K562 (cell line): ENCODE results near the gene PLD1. TPM values are rescaled to one million over a fixed set of nuclear protein-coding genes. Genes with fewer than 3 reads are reported as not detected.

ENCODE experiments used
- ATAC-seq: fragments of 200-7000 bp; cut with Tn5 transposase; 3 replicates; pipeline ENCODE4 v1.9.1; 2020; ENCODE audit warnings: moderate library complexity
- BruUV-seq: library from RNA; stranded (reverse); fragments of 400-500 nt; replicated peaks from 2 replicates; lab custom pipeline; 2021; lab: Mats Ljungman, UMichigan
- CTCF ChIA-PET: fragments of 300-600 bp; formaldehyde crosslinking; extraction: SDS; loops from one replicate; lab custom pipeline; 2021; ENCODE audit warnings: low intra/inter-chr PET ratio; lab: Yijun Ruan, JAX
- POLR2A ChIA-PET: fragments of 300-600, 350-650 bp; sonication (Branson Sonifier 250); formaldehyde crosslinking; extraction: SDS; loops from one replicate; lab custom pipeline; 2021; ENCODE audit warnings: antibody characterized with exemption, inconsistent platforms; lab: Yijun Ruan, JAX
- DNase-seq, 4 experiments: peaks; one replicate each; pipeline versions ENCODE4 v3.0.0 to v3.0.0-alpha.2; 2011 to 2018; ENCODE audit warnings: low spot score in 3 of 4, mixed read lengths in 3 of 4; ENCODE audit errors: extremely low read depth in 1 of 4
- FAIRE-seq: peaks from 2 replicates; lab custom pipeline; 2011; peaks lifted over from hg19 to GRCh38; lab: Jason Lieb, UNC
- H2AFZ ChIP-seq: 2 replicates; pipeline ENCODE4 v1.6.0; 2011; ENCODE audit warnings: low read depth, low read length, control low read depth, inconsistent platforms
- H3K27ac ChIP-seq: fragments of 200-600 bp; 3 replicates; pipeline ENCODE4 v1.8.0; 2011; ENCODE audit warnings: low read depth, mild to moderate bottlenecking, control low read depth, inconsistent platforms, low read length, moderate library complexity, mixed read lengths; ENCODE audit errors: extremely low read depth
- H3K27me3 ChIP-seq, 2 experiments: fragments of 300-600 bp in 1 of 2; 2 replicates in 1 of 2; 3 replicates in 1 of 2; pipeline versions ENCODE4 v1.6.0 to v1.8.0; 2011; ENCODE audit warnings: inconsistent platforms in 2 of 2, low read length in 2 of 2, mild to moderate bottlenecking in 1 of 2, mixed read lengths in 1 of 2, moderate library complexity in 1 of 2; ENCODE audit not compliant: control insufficient read depth in 2 of 2, insufficient read depth in 2 of 2
- H3K36me3 ChIP-seq: fragments of 300-600 bp; 3 replicates; pipeline ENCODE4 v1.8.0; 2011; ENCODE audit warnings: mild to moderate bottlenecking, low read length, inconsistent platforms; ENCODE audit not compliant: control insufficient read depth, insufficient read depth
- H3K4me1 ChIP-seq, 2 experiments: fragments of 200-600 bp in 1 of 2; replicated peaks in 1 of 2; 2 replicates in 1 of 2; 3 replicates in 1 of 2; pipeline versions ENCODE4 v1.5.1 to v1.8.0; 2011; ENCODE audit warnings: inconsistent platforms in 2 of 2, low read length in 2 of 2, mild to moderate bottlenecking in 1 of 2, mixed read lengths in 1 of 2, moderate library complexity in 1 of 2; ENCODE audit not compliant: control insufficient read depth in 2 of 2, insufficient read depth in 2 of 2
- H3K4me2 ChIP-seq: 2 replicates; pipeline ENCODE4 v1.6.1; 2011; ENCODE audit warnings: low read length, control low read depth, inconsistent platforms, mixed read lengths; ENCODE audit not compliant: insufficient read depth
- H3K4me3 ChIP-seq: fragments of 200-600 bp; sonication (generic), shearing (Covaris generic); 2 replicates; pipeline ENCODE4 v1.5.1; 2016; ENCODE audit warnings: control low read depth, inconsistent platforms
- H3K79me2 ChIP-seq: fragments of 200-600 bp; 3 replicates; pipeline ENCODE4 v1.8.0; 2011; ENCODE audit warnings: low read length, inconsistent platforms; ENCODE audit not compliant: control insufficient read depth, insufficient read depth
- H3K9ac ChIP-seq, 2 experiments: 2 replicates each; pipeline versions ENCODE4 v1.6.0 to v1.6.1; 2011; ENCODE audit warnings: low read depth in 2 of 2, low read length in 2 of 2, control low read depth in 1 of 2, inconsistent platforms in 1 of 2, mild to moderate bottlenecking in 1 of 2, mixed read lengths in 1 of 2; ENCODE audit not compliant: insufficient read depth in 1 of 2
- H3K9me1 ChIP-seq: one replicate; pipeline ENCODE4 v1.6.0; 2011; ENCODE audit warnings: inconsistent platforms, mild to moderate bottlenecking, low read length, moderate library complexity; ENCODE audit not compliant: control insufficient read depth, insufficient read depth
- H3K9me3 ChIP-seq: replicated peaks from 2 replicates; pipeline ENCODE4 v1.5.1; 2011; ENCODE audit warnings: low read depth, low read length, inconsistent platforms; ENCODE audit not compliant: control insufficient read depth, insufficient read depth
- H4K20me1 ChIP-seq: replicated peaks from 2 replicates; pipeline ENCODE4 v1.6.1; 2011; ENCODE audit warnings: low read length, inconsistent platforms, mixed read lengths; ENCODE audit not compliant: control insufficient read depth, insufficient read depth
- ELF2 ChIP-seq: fragments of 250-450 bp; sonication (Bioruptor Pico); IDR thresholded peaks from 2 replicates; pipeline ENCODE4 v1.5.0; 2021; ENCODE audit warnings: mild to moderate bottlenecking
- GABPB1 ChIP-seq: sonication (generic); formaldehyde crosslinking; IDR thresholded peaks from 2 replicates; pipeline ENCODE4 v1.8.0; 2022; ENCODE audit warnings: mild to moderate bottlenecking, missing genetic modification reagents
- MAFF ChIP-seq: IDR thresholded peaks from 2 replicates; pipeline ENCODE4 v1.6.1; 2012; ENCODE audit warnings: low read length, improper control_type of control experiment
- MBD2 ChIP-seq: sonication (generic); IDR thresholded peaks from 2 replicates; pipeline ENCODE4 v1.6.1; 2016; ENCODE audit warnings: low read depth, borderline replicate concordance
- MEF2A ChIP-seq: IDR thresholded peaks from 2 replicates; pipeline ENCODE4 v1.6.1; 2011; ENCODE audit warnings: low read depth, mild to moderate bottlenecking, low read length, moderate library complexity; ENCODE audit not compliant: control insufficient read depth
- NFYB ChIP-seq: IDR thresholded peaks from 2 replicates; pipeline ENCODE4 v1.6.1; 2011; ENCODE audit warnings: mild to moderate bottlenecking, moderate library complexity; ENCODE audit not compliant: insufficient read length; ENCODE audit errors: extremely low read depth
- PPARD ChIP-seq: fragments of 250-450 bp; sonication (Bioruptor Pico); IDR thresholded peaks from 2 replicates; pipeline ENCODE4 v1.8.0; 2022; ENCODE audit warnings: inconsistent platforms, mild to moderate bottlenecking, moderate library complexity
- SPI1 ChIP-seq: IDR thresholded peaks from 2 replicates; pipeline ENCODE4 v1.6.1; 2011; ENCODE audit warnings: low read depth, low read length, control low read depth, borderline replicate concordance
- ZKSCAN8 ChIP-seq: fragments of 200-800 bp; sonication (Bioruptor generic); IDR thresholded peaks from 2 replicates; pipeline ENCODE4 v1.6.1; 2016; ENCODE audit warnings: missing genetic modification characterization, missing compliant biosample characterization
- ZNF384 ChIP-seq: IDR thresholded peaks from 2 replicates; pipeline ENCODE4 v1.6.1; 2012; ENCODE audit warnings: low read depth, low read length, improper control_type of control experiment
- WGBS: fragments of 100-300 bp; shearing (Covaris generic); methylation state at CpG from one replicate; pipeline ENCODE4 v1.1.6; 2016; ENCODE audit warnings: low coverage, mixed read lengths; ENCODE audit not compliant: insufficient coverage; ENCODE audit errors: missing lambda C conversion rate; 5-methylcytosine and 5-hydroxymethylcytosine counted together
- in situ Hi-C: fragments of 300-500 bp; cut with MboI; formaldehyde crosslinking; loops from 4 replicates; pipeline ENCODE4 v1.15.0; 2018; ENCODE audit warnings: inconsistent platforms, mixed read lengths
- intact Hi-C: fragments of 100-400 bp; cut with micrococcal nuclease; formaldehyde crosslinking; loops from 2 replicates; pipeline ENCODE4 v1.14.2; 2022
- polyA plus RNA-seq, 8 experiments: library from polyadenylated mRNA; depleted of rRNA in 4 of 8; stranded (reverse) in 5 of 8; unstranded in 3 of 8; fragments of >200 nt; fragmentation: Nextera tagmentation in 2 of 8; fragmentation: Illumina TruSeq in 1 of 8; extraction: Ambion mirVana in 2 of 8; extraction: Trizol in 1 of 8; gene quantifications; 2 replicates each; pipeline versions ENCODE4 v1.2.1 to v1.2.3, GENCODE V29; 2011 to 2014; ENCODE audit warnings: inconsistent platforms in 1 of 8, missing spikeins in 1 of 8
- total RNA-seq, 7 experiments: library from RNA; depleted of rRNA in 6 of 7; stranded (reverse); fragments of >200 nt in 6 of 7; fragmentation: Illumina TruSeq in 2 of 7; extraction: Trizol in 2 of 7; gene quantifications; 2 replicates each; pipeline versions ENCODE4 v1.2.1 to v1.2.3, GENCODE V29; 2011 to 2021; ENCODE audit warnings: low replicate concordance in 1 of 7
- TF ChIP-seq, protein P1 (sequence below): IDR thresholded peaks from 3 replicates; pipeline ENCODE4 v1.6.1; 2011; ENCODE audit warnings: borderline replicate concordance, mild to moderate bottlenecking; ENCODE audit not compliant: insufficient read length, insufficient read depth
- TF ChIP-seq, protein P2 (sequence below): fragments of 450-650 bp; formaldehyde crosslinking; IDR thresholded peaks from 2 replicates; pipeline ENCODE4 v1.4.0; 2020; ENCODE audit warnings: mild to moderate bottlenecking

Gene PLD1
- total and polyA plus RNA-seq, 9 of the 15 experiments (the other 6 are each of a cell fraction or from before 2014, with no cell fraction given) = 8.4 to 26.1 (median 18.6) TPM

DNA sequence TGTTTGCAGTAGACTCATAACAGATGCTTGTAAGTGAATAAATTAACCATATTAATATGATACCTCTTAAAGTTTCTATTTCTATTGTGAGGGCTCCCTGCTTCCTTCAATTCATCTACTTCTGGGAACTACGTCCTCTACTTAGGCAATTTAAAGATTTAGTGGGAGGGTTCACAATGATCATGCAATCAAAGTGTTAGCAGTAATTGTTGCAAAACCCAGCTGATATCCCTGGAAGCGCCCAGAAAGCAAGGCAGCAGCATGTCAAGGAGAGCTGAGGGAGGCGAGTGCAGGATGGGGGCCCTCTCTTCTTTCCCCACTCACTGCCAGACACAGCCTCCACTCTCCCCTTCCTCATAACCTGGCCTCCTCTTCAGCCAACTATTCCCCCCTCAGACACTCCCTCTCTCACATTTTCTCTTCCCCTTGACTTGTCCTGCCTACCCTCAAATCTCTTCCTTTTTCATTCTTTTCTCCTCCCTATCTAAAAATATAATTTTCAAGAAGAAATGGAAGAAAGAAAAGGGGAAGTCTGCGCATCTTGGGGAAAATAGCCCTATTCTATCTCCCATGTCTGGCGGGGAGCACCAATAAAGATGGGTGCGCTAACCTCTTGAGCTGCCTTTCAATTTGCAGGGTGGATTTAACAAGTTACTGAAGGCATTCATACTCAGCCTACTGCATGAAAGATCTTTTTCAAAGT is 39.5 kb upstream of the PLD1 start:
- intact Hi-C loops = no loop called here
- H3K9me1 ChIP-seq = no peaks in the 10 kb centered on the region
- in situ Hi-C loops = no loop called here
- TF ChIP-seq GABPB1 (CRISPR knock-in tag) (0 out of 2 replicates have a peak, but pooled peaks have one; percentile 10), ELF2 (CRISPR knock-in tag) (no peak), PPARD (CRISPR knock-in tag) (no peak), ZNF384 (no peak), MAFF (no peak), MBD2 (no peak), MEF2A (no peak), NFYB (no peak), ZKSCAN8 (CRISPR knock-in tag) (no peak), SPI1 (peak; percentile 58; the same call in 1 of the 2 replicates)
- TF ChIP-seq, protein P1, sequence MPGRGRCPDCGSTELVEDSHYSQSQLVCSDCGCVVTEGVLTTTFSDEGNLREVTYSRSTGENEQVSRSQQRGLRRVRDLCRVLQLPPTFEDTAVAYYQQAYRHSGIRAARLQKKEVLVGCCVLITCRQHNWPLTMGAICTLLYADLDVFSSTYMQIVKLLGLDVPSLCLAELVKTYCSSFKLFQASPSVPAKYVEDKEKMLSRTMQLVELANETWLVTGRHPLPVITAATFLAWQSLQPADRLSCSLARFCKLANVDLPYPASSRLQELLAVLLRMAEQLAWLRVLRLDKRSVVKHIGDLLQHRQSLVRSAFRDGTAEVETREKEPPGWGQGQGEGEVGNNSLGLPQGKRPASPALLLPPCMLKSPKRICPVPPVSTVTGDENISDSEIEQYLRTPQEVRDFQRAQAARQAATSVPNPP = no peak
- TF ChIP-seq, protein P2, sequence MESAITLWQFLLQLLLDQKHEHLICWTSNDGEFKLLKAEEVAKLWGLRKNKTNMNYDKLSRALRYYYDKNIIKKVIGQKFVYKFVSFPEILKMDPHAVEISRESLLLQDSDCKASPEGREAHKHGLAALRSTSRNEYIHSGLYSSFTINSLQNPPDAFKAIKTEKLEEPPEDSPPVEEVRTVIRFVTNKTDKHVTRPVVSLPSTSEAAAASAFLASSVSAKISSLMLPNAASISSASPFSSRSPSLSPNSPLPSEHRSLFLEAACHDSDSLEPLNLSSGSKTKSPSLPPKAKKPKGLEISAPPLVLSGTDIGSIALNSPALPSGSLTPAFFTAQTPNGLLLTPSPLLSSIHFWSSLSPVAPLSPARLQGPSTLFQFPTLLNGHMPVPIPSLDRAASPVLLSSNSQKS = no peak
- ChIA-PET CTCF (no interaction called here), POLR2A (interaction anchor here (1.2 kb wide), 1 partner anchor 79 kb away, joined by 3 read pairs; no protein-coding TSS in a partner anchor)
- no TSS peak for BruUV-seq
- no peaks in the 10 kb centered on the region; a peak in 1 of 5 replicates for H3K27me3 ChIP-seq
- DNase-seq (no peak), FAIRE-seq (no peak), ATAC-seq (no peak)
- H3K79me2 ChIP-seq = no peaks in the 10 kb centered on the region
- H3K4me1 ChIP-seq = peaks cover 6% of the 10 kb centered on the region in 2 experiments; a peak in 3 of 5 replicates
- H3K27ac ChIP-seq = no peak overlapping the region
- 20% methylated on average over 5 of the region's 6 CpGs for WGBS
- peaks cover 5% of the 10 kb centered on the region for H3K9me3 ChIP-seq
- no peak overlapping the region for H2AFZ ChIP-seq
- no peak overlapping the region for H3K4me3 ChIP-seq
- no peaks in the 10 kb centered on the region for H3K36me3 ChIP-seq
- no peak overlapping the region for H3K4me2 ChIP-seq
- H3K9ac ChIP-seq = no peak overlapping the region
- no peaks in the 10 kb centered on the region for H4K20me1 ChIP-seq
